Loucy (cell line): Measurements from ENCODE around the gene PRKCQ.

Experiments used
- H2AFZ ChIP-seq: fragments of 200-600 bp; sonication (generic); 2 replicates; pipeline ENCODE4 v1.6.0; 2016; ENCODE audit warnings: antibody characterized with exemption, mild to moderate bottlenecking, low read length, moderate library complexity
- H3F3A ChIP-seq: fragments of 200-600 bp; 2 replicates; pipeline ENCODE4 v1.6.0; 2016; ENCODE audit warnings: antibody characterized with exemption, low read depth, mild to moderate bottlenecking
- H3K27me3 ChIP-seq: fragments of 200-600 bp; sonication (generic); 2 replicates; pipeline ENCODE4 v1.6.1; 2014; ENCODE audit warnings: low read length, mild to moderate bottlenecking; ENCODE audit not compliant: insufficient read depth, poor library complexity, severe bottlenecking
- H3K36me3 ChIP-seq: fragments of 200-600 bp; sonication (generic); 2 replicates; pipeline ENCODE4 v1.6.1; 2016; ENCODE audit warnings: low read length; ENCODE audit not compliant: insufficient read depth
- H3K4me1 ChIP-seq: fragments of 200-600 bp; sonication (generic); 2 replicates; pipeline ENCODE4 v1.5.1; 2014; ENCODE audit warnings: low read length, mild to moderate bottlenecking; ENCODE audit not compliant: insufficient read depth, poor library complexity, severe bottlenecking
- H3K4me2 ChIP-seq: fragments of 200-600 bp; sonication (generic); 2 replicates; pipeline ENCODE4 v1.6.0; 2014; ENCODE audit warnings: antibody characterized with exemption, low read length, low read depth, mild to moderate bottlenecking; ENCODE audit not compliant: poor library complexity, severe bottlenecking
- H3K4me3 ChIP-seq: fragments of 200-600 bp; sonication (generic); 2 replicates; pipeline ENCODE4 v1.5.1; 2014; ENCODE audit warnings: low read length, mild to moderate bottlenecking, mixed read lengths; ENCODE audit not compliant: poor library complexity, severe bottlenecking
- H3K79me2 ChIP-seq: fragments of 200-600 bp; sonication (generic); 2 replicates; pipeline ENCODE4 v1.6.1; 2014; ENCODE audit warnings: low read length; ENCODE audit not compliant: insufficient read depth
- H3K9ac ChIP-seq: fragments of 200-600 bp; sonication (generic); 2 replicates; pipeline ENCODE4 v1.6.0; 2014; ENCODE audit warnings: mild to moderate bottlenecking, low read depth, low read length, moderate library complexity; ENCODE audit not compliant: poor library complexity, severe bottlenecking
- H3K9me2 ChIP-seq: fragments of 200-600 bp; sonication (generic); replicated peaks from 2 replicates; pipeline ENCODE4 v1.6.1; 2016; ENCODE audit warnings: low read depth, low read length, mixed read lengths
- H3K9me3 ChIP-seq: fragments of 200-600 bp; sonication (generic); 2 replicates; pipeline ENCODE4 v1.6.1; 2014; ENCODE audit warnings: mild to moderate bottlenecking, antibody characterized with exemption, low read length, low read depth; ENCODE audit not compliant: insufficient read depth
- H4K20me1 ChIP-seq: fragments of 200-600 bp; sonication (generic); 2 replicates; pipeline ENCODE4 v1.6.0; 2014; ENCODE audit warnings: antibody characterized with exemption, low read length, mild to moderate bottlenecking; ENCODE audit not compliant: insufficient read depth, poor library complexity, severe bottlenecking
- CTCF ChIP-seq: fragments of 200-600 bp; sonication (generic); conservative IDR thresholded peaks from 2 replicates; pipeline ENCODE4 v1.5.1; 2014; ENCODE audit warnings: mild to moderate bottlenecking, antibody characterized with exemption, low read length
- EZH2phosphoT487 ChIP-seq: fragments of 200-600 bp; IDR thresholded peaks from 2 replicates; pipeline ENCODE4 v1.6.1; 2018; ENCODE audit warnings: antibody characterized with exemption, mild to moderate bottlenecking, moderate library complexity, borderline replicate concordance

The PRKCQ gene

GRCh38 chr10:6394084-6394483 lies 186.0 kb downstream of the PRKCQ start:
- no peaks in the 10 kb centered on the region for H3K9me2 ChIP-seq
- TF ChIP-seq EZH2phosphoT487 (no peak), CTCF (no peak)
- H3K4me3 ChIP-seq = no peak overlapping the region
- no peaks in the 10 kb centered on the region for H3F3A ChIP-seq
- H3K79me2 ChIP-seq = no peaks in the 10 kb centered on the region
- H3K4me1 ChIP-seq = peaks cover 2% of the 10 kb centered on the region
- no peaks in the 10 kb centered on the region for H4K20me1 ChIP-seq
- H3K4me2 ChIP-seq = no peak overlapping the region
- no peaks in the 10 kb centered on the region for H3K36me3 ChIP-seq
- peaks cover under 1% of the 10 kb centered on the region; the same call in 1 of the 2 replicates for H3K9me3 ChIP-seq
- no peaks in the 10 kb centered on the region for H3K27me3 ChIP-seq
- no peak overlapping the region for H3K9ac ChIP-seq
- no peak overlapping the region for H2AFZ ChIP-seq

- Histone ChIP-seq H3K4me2 (no peak overlapping the region), H3K27me3 (no peaks in the 10 kb centered on the region), H3K4me3 (no peak overlapping the region), H3F3A (no peaks in the 10 kb centered on the region), H3K9me2 (no peaks in the 10 kb centered on the region), H3K9me3 (peaks cover 5% of the 10 kb centered on the region; the same call in 1 of the 2 replicates), H4K20me1 (no peaks in the 10 kb centered on the region), H3K4me1 (peaks cover 2% of the 10 kb centered on the region), H2AFZ (no peak overlapping the region), H3K36me3 (no peaks in the 10 kb centered on the region), H3K9ac (no peak overlapping the region), H3K79me2 (no peaks in the 10 kb centered on the region)
- TF ChIP-seq CTCF (no peak), EZH2phosphoT487 (no peak)
Observed at GRCh38 chr10:6393168-6393567, 186.9 kb downstream of the PRKCQ start.

- H3K4me1 ChIP-seq = no peaks in the 10 kb centered on the region
- peaks cover 5% of the 10 kb centered on the region; the same call in 1 of the 2 replicates for H3K9me3 ChIP-seq
- no peak overlapping the region for H3K4me2 ChIP-seq
- no peak overlapping the region for H3K9ac ChIP-seq
- no peaks in the 10 kb centered on the region for H3K79me2 ChIP-seq
- no peaks in the 10 kb centered on the region for H3K27me3 ChIP-seq
- no peak overlapping the region for H3K4me3 ChIP-seq
- no peaks in the 10 kb centered on the region for H3K9me2 ChIP-seq
- TF ChIP-seq EZH2phosphoT487 (no peak), CTCF (no peak)
- H3F3A ChIP-seq = no peaks in the 10 kb centered on the region
- no peaks in the 10 kb centered on the region for H4K20me1 ChIP-seq
- H3K36me3 ChIP-seq = no peaks in the 10 kb centered on the region
- H2AFZ ChIP-seq = no peak overlapping the region
Observed at GRCh38 chr10:6390213-6390845, 189.7 kb downstream of the PRKCQ start.
